ENCODE measurements around the gene SERPINA3.

DNA sequence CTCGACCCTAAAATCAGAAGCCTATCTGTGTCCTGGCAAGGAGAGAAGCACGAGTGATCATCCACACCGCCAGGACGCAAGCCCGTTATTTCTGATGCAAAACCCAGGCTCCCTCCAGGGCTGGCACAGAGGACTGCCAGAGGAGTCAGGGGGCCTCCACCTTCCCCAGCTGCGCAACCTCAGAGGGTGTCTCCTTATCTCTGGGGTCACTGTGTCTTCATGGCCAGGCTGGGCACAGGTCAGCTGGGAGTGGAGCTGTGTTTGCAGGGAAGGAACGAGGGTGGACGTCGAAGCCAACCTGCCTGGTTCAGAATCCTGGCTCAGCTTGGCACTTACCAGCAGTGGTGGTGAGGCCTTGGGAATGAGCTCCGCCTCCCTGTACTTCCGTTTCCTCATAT, 12.0 kb upstream of the SERPINA3 start:
- TF ChIP-seq RNF2 (IDR thresholded peaks at IDR 0.05; ENCODE audit: borderline replicate concordance, low read depth, low read length, missing control alignments, poor library complexity, severe bottlenecking) (no peak), CEBPB (IDR thresholded peaks at IDR 0.05; ENCODE audit: low read depth, low read length) (no peak)
- TF ChIP-seq, protein P1, sequence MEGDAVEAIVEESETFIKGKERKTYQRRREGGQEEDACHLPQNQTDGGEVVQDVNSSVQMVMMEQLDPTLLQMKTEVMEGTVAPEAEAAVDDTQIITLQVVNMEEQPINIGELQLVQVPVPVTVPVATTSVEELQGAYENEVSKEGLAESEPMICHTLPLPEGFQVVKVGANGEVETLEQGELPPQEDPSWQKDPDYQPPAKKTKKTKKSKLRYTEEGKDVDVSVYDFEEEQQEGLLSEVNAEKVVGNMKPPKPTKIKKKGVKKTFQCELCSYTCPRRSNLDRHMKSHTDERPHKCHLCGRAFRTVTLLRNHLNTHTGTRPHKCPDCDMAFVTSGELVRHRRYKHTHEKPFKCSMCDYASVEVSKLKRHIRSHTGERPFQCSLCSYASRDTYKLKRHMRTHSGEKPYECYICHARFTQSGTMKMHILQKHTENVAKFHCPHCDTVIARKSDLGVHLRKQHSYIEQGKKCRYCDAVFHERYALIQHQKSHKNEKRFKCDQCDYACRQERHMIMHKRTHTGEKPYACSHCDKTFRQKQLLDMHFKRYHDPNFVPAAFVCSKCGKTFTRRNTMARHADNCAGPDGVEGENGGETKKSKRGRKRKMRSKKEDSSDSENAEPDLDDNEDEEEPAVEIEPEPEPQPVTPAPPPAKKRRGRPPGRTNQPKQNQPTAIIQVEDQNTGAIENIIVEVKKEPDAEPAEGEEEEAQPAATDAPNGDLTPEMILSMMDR (IDR thresholded peaks at IDR 0.05; ENCODE audit: control extremely low read depth in 1 of 3, insufficient read depth in 1 of 3, low read depth in 1 of 3, low read length in 3 of 3), result no peak
- TF ChIP-seq, protein P2, sequence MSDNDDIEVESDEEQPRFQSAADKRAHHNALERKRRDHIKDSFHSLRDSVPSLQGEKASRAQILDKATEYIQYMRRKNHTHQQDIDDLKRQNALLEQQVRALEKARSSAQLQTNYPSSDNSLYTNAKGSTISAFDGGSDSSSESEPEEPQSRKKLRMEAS (IDR thresholded peaks at IDR 0.05), result no peak
